ENCODE measurements around the gene FAM120B.

FAM120B gene

DNA sequence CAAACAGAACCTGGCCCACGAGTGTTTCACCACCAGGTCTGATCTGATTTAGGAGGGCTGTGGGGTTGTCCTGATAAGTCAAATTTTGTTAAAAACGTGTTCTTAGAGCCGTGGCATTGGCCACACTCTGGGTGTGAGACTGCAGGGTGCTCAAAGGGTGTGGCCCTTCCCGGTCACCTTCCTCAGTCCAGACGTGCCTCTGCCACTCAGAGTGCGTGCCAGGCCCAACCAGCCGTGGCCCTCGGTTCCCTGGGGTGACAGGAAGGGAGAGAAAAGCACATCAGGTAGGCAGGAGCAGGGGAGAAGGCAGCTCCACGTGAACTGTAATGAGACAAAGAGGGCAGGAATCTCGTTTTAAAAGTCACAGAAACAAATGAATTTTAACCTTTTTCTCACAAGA is 115.4 kb downstream of the FAM120B start:
- POLR2A ChIA-PET = no interaction called here
- H3K4me3 ChIP-seq (ENCODE audit: low read depth, low read length) = no peak overlapping the region
- CTCF ChIA-PET = no interaction called here
- TF ChIP-seq, protein P1, sequence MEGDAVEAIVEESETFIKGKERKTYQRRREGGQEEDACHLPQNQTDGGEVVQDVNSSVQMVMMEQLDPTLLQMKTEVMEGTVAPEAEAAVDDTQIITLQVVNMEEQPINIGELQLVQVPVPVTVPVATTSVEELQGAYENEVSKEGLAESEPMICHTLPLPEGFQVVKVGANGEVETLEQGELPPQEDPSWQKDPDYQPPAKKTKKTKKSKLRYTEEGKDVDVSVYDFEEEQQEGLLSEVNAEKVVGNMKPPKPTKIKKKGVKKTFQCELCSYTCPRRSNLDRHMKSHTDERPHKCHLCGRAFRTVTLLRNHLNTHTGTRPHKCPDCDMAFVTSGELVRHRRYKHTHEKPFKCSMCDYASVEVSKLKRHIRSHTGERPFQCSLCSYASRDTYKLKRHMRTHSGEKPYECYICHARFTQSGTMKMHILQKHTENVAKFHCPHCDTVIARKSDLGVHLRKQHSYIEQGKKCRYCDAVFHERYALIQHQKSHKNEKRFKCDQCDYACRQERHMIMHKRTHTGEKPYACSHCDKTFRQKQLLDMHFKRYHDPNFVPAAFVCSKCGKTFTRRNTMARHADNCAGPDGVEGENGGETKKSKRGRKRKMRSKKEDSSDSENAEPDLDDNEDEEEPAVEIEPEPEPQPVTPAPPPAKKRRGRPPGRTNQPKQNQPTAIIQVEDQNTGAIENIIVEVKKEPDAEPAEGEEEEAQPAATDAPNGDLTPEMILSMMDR (IDR thresholded peaks at IDR 0.05; ENCODE audit: insufficient read depth, low read length, missing control alignments) = no peak
- DNase-seq (ENCODE audit: low read depth, low spot score) = no peak

DNA sequence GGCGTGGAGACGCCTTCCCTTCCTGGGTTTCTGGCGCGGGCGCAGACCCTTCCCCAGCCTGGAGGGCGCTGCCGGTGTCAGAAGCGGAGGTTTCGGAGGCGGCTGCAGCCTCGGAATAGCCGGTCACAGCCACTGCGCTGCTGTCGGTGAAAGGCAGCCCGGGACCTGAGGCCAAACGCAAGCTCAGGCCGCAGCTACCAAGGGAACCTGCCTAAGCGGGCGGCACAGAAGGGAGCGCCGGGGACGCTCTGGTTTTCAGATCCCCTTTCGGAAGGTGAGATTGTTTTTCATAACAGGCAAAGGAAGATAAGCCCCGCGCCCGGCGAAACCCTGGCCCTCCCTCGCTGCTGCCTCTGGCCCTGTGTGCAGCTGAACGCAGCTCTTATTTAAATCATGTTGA is 116.5 kb downstream of the FAM120B start:
- TF ChIP-seq, protein P1 (IDR thresholded peaks at IDR 0.05; ENCODE audit: insufficient read depth, low read length, missing control alignments) = no peak
- DNase-seq (ENCODE audit: low read depth, low spot score) = no peak
- no peak overlapping the region for H3K4me3 ChIP-seq (ENCODE audit: low read depth, low read length)
- ChIA-PET POLR2A (no interaction called here), CTCF (no interaction called here)

DNA sequence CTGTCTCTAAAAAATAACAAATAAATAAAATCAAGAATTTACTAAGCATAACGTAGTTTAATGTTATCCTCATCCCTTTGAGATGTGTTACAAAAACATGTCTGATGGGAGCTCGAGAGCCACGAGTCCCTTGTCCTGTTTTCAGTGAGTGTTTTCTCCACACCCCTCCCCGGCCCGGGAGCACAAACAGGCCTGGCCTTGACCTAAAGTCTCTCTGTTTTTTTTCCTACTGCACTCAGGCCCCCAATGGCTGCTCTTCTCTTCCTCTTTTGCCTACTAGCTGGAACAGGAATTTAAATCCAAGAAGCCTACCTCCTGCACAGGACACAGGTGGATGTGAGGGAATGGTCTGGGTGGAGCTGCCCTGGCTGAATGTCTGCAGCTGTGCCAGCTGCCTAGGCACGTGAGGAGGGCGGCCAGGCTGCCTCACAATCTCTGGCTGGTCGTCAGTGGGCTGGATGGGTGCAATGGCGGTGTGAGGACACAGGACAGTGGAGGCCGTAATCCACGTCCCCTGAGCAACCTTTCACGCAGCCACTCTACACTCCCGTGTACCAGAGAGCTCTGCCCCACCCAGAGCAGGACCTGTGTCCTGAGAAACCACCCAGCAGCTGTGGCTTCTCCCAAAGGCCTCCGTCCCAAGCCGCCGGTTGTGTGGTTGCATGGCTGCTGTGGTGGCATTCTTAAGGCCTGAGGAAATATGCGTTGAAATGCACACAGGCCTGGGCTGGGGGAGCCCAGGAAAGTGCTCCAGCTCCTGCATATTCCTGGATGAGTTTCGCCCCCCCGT is 117.5 kb downstream of the FAM120B start:
- ChIA-PET CTCF (interaction anchor here (1.0 to 1.6 kb wide), 2 partner anchors 10 to 93 kb away, joined by 3 to 4 read pairs; no protein-coding TSS in a partner anchor), POLR2A (no interaction called here)
- DNase-seq (ENCODE audit: low read depth, low spot score) = no peak
- H3K4me3 ChIP-seq (ENCODE audit: low read depth, low read length) = no peak overlapping the region
- TF ChIP-seq, protein P1 (IDR thresholded peaks at IDR 0.05; ENCODE audit: insufficient read depth, low read length, missing control alignments) = no peak

- TF ChIP-seq, protein P1 (IDR thresholded peaks at IDR 0.05; ENCODE audit: insufficient read depth, low read length, missing control alignments) = no peak
- ChIA-PET CTCF (interaction anchor here (1.0 to 1.6 kb wide), 2 partner anchors 9 to 92 kb away, joined by 3 to 4 read pairs; no protein-coding TSS in a partner anchor), POLR2A (no interaction called here)
- DNase-seq (ENCODE audit: low read depth, low spot score) = no peak
- H3K4me3 ChIP-seq (ENCODE audit: low read depth, low read length) = no peak overlapping the region
Measured at GRCh38 chr6:170424604-170425126, 118.1 kb downstream of the FAM120B start.

DNA sequence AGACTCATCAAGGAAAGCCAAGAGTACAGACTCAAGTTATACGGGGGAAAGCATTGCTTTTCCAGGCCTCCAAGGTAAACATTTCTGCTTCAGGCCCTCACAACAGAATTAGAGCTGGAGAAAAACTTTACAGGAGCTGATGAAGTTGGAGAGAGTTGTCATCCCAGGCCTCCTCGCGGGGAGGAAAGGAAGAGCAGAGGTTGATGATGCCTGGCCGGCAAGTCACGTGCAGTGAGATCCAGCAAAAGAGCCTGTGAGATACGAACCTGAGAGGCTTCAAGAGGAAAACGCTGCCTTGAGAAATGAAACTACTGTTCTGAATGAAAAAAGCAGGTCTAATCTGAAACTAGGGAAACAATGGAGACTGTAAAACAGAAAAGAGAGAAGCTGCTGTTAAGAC is 122.9 kb downstream of the FAM120B start:
- ChIA-PET POLR2A (no interaction called here), CTCF (no interaction called here)
- DNase-seq (ENCODE audit: low read depth, low spot score) = no peak

More for the DNA sequence above, 122.9 kb downstream of the FAM120B start:
- H3K4me3 ChIP-seq (ENCODE audit: low read depth, low read length) = no peak overlapping the region
- TF ChIP-seq, protein P1 (IDR thresholded peaks at IDR 0.05; ENCODE audit: insufficient read depth, low read length, missing control alignments) = peak; percentile 18
